A549 (cell line): ENCODE results near the gene CREBL2. TPM values are rescaled to one million over a fixed set of nuclear protein-coding genes. Genes with fewer than 3 reads are reported as not detected.
"Not testable (repeated sequence)": the region's sequence is repeated elsewhere in the genome, so short reads cannot be mapped to it uniquely, and the experiment has no call there.

ENCODE experiments used
- ATAC-seq, 2 experiments: fragments of 200-7000 bp in 1 of 2; fragments of >200 bp in 1 of 2; cut with Nextera tagmentation in 1 of 2; cut with Tn5 transposase in 1 of 2; 3 replicates each; pipeline versions ENCODE4 v1.8.0 to v1.9.1; 2018 to 2020; ENCODE audit warnings: mild to moderate bottlenecking in 1 of 2, moderate library complexity in 1 of 2
- CTCF ChIA-PET: fragments of 300-600 bp; sonication (Branson Sonifier 250); formaldehyde crosslinking; extraction: SDS; loops from one replicate; lab custom pipeline; 2021; ENCODE audit warnings: antibody characterized with exemption, inconsistent platforms; lab: Yijun Ruan, JAX
- POLR2A ChIA-PET: fragments of 350-600 bp; formaldehyde crosslinking; extraction: SDS; loops from one replicate; lab custom pipeline; 2021; ENCODE audit warnings: antibody characterized with exemption, inconsistent platforms; lab: Yijun Ruan, JAX
- DNase-seq, 2 experiments: peaks; one replicate each; pipeline versions ENCODE4 v3.0.0 to v3.0.0-alpha.2; 2011 to 2016; ENCODE audit warnings: low read depth in 1 of 2, low spot score in 1 of 2
- FAIRE-seq: peaks from 2 replicates; lab custom pipeline; 2011; peaks lifted over from hg19 to GRCh38; lab: Jason Lieb, UNC
- H3K27ac ChIP-seq, 2 experiments: fragments of >200 bp; sonication (Bioruptor Twin); formaldehyde crosslinking; 3 replicates each; pipeline ENCODE4 v1.5.1; 2016 to 2017
- H3K4me1 ChIP-seq: fragments of >200 bp; sonication (Bioruptor Twin); formaldehyde crosslinking; 3 replicates; pipeline ENCODE4 v1.6.1; 2016
- H3K4me2 ChIP-seq: fragments of >200 bp; sonication (Bioruptor Twin); formaldehyde crosslinking; 3 replicates; pipeline ENCODE4 v1.6.1; 2016
- H3K4me3 ChIP-seq: fragments of >200 bp; sonication (Bioruptor Twin); formaldehyde crosslinking; 3 replicates; pipeline ENCODE4 v1.5.1; 2016
- H3K9me3 ChIP-seq: fragments of >200 bp; sonication (Bioruptor Twin); formaldehyde crosslinking; 3 replicates; pipeline ENCODE4 v1.6.1; 2016
- BCL3 ChIP-seq: fragments of >200 bp; sonication (Bioruptor Twin); formaldehyde crosslinking; IDR thresholded peaks from 3 replicates; pipeline ENCODE4 v1.6.1; 2016
- BHLHE40 ChIP-seq: IDR thresholded peaks from 2 replicates; pipeline ENCODE4 v1.6.1; 2012; ENCODE audit warnings: low read depth, low read length, inconsistent platforms
- CEBPB ChIP-seq, 2 experiments: fragments of >200 bp in 1 of 2; sonication (Bioruptor Twin) in 1 of 2; formaldehyde crosslinking in 1 of 2; IDR thresholded peaks; 2 replicates each; pipeline ENCODE4 v1.6.1; 2012 to 2016
- CHD2 ChIP-seq: fragments of 150-350 bp; IDR thresholded peaks from 2 replicates; pipeline ENCODE4 v1.6.1; 2014; ENCODE audit warnings: low read length; ENCODE audit not compliant: partially characterized antibody
- CHD4 ChIP-seq: fragments of 200-600 bp; sonication (generic); IDR thresholded peaks from 2 replicates; pipeline ENCODE4 v1.6.1; 2016; ENCODE audit warnings: antibody characterized with exemption, mild to moderate bottlenecking, borderline replicate concordance
- E2F6 ChIP-seq: IDR thresholded peaks from 2 replicates; pipeline ENCODE4 v1.6.1; 2012; ENCODE audit warnings: low read depth, borderline replicate concordance
- EHMT2 ChIP-seq: fragments of 200-600 bp; sonication (generic); IDR thresholded peaks from 2 replicates; pipeline ENCODE4 v1.6.1; 2016; ENCODE audit warnings: antibody characterized with exemption, low read depth, mild to moderate bottlenecking, moderate library complexity
- FOSL2 ChIP-seq, 2 experiments: fragments of 450-650 bp in 1 of 2; fragments of >200 bp in 1 of 2; sonication (Bioruptor Twin) in 1 of 2; formaldehyde crosslinking; IDR thresholded peaks; 2 replicates each; pipeline versions ENCODE4 v1.5.0 to v1.6.1; 2016 to 2020; ENCODE audit warnings: mild to moderate bottlenecking in 1 of 2, moderate library complexity in 1 of 2
- HES2 ChIP-seq: fragments of >200 bp; sonication (Bioruptor Twin); formaldehyde crosslinking; IDR thresholded peaks from 2 replicates; pipeline ENCODE4 v1.6.1; 2016
- JUN ChIP-seq, 2 experiments: fragments of >200 bp; sonication (Bioruptor Twin); formaldehyde crosslinking; IDR thresholded peaks; 2 replicates in 1 of 2; 3 replicates in 1 of 2; pipeline ENCODE4 v1.6.1; 2016 to 2017
- KDM1A ChIP-seq: fragments of 200-600 bp; sonication (generic); IDR thresholded peaks from 2 replicates; pipeline ENCODE4 v1.6.1; 2016; ENCODE audit warnings: low read depth, mild to moderate bottlenecking
- MAZ ChIP-seq: fragments of 150-350 bp; IDR thresholded peaks from 2 replicates; pipeline ENCODE4 v1.6.1; 2014; ENCODE audit warnings: antibody characterized with exemption, low read depth, low read length, borderline replicate concordance
- PBX3 ChIP-seq: IDR thresholded peaks from 2 replicates; pipeline ENCODE4 v1.6.1; 2012
- POLR2A ChIP-seq: IDR thresholded peaks from 2 replicates; pipeline ENCODE4 v1.6.1; 2012; ENCODE audit warnings: mild to moderate bottlenecking, low read length
- RFX5 ChIP-seq: fragments of 450-650 bp; IDR thresholded peaks from 2 replicates; pipeline ENCODE4 v1.7.1; 2014; ENCODE audit warnings: antibody characterized with exemption, mild to moderate bottlenecking, moderate library complexity
- RNF2 ChIP-seq: fragments of 200-600 bp; sonication (generic); IDR thresholded peaks from 2 replicates; pipeline ENCODE4 v1.6.1; 2016; ENCODE audit warnings: low read depth, mild to moderate bottlenecking, antibody characterized with exemption, moderate library complexity, borderline replicate concordance
- SMC3 ChIP-seq: fragments of >200 bp; sonication (Bioruptor Twin); formaldehyde crosslinking; IDR thresholded peaks from 3 replicates; pipeline ENCODE4 v1.6.1; 2018; ENCODE audit warnings: inconsistent platforms
- ZFP36 ChIP-seq: fragments of 450-650 bp; IDR thresholded peaks from 2 replicates; pipeline ENCODE4 v1.6.1; 2014; ENCODE audit warnings: borderline replicate concordance; ENCODE audit not compliant: partially characterized antibody
- WGBS: methylation state at CpG from one replicate; pipeline ENCODE4 v1.1.6; 2017; ENCODE audit errors: missing lambda C conversion rate; 5-methylcytosine and 5-hydroxymethylcytosine counted together
- polyA plus RNA-seq, 4 experiments: library from polyadenylated mRNA; depleted of rRNA in 3 of 4; stranded (reverse); fragments of >200 nt; fragmentation: RNase III in 1 of 4; extraction: RNeasy Plus Mini Kit Qiagen cat#74134 plus additional on column Dnase treatment in 1 of 4; gene quantifications; 2 replicates in 3 of 4; 3 replicates in 1 of 4; pipeline ENCODE4 v1.2.3, GENCODE V29; 2011 to 2017

The CREBL2 gene
- polyA plus RNA-seq, 2 of the 4 experiments (the other 2 are of a cell fraction), result 24.3 to 31.4 TPM

- ATAC-seq (no peak), FAIRE-seq (no peak), DNase-seq (no peak)
- no peak for TF ChIP-seq KDM1A
- 0 out of 3 replicates have a peak, but pooled peaks have one; percentile 17 for TF ChIP-seq BCL3
- TF ChIP-seq JUN (IDR thresholded peaks at IDR 0.05), result 0 out of 5 replicates have a peak, but pooled peaks of 1 of the 2 experiments have one; percentile 3
- peaks cover 36% of the 10 kb centered on the region for H3K4me1 ChIP-seq
- ChIA-PET POLR2A (interaction anchor here (0.6 to 1.3 kb wide), 3 partner anchors 48 to 212 kb away, joined by 3 to 5 read pairs (median 4); partner anchors contain the start of gene CREBL2), CTCF (interaction anchor here (0.9 to 3.2 kb wide), 23 partner anchors 9 to 1807 kb away, joined by 3 to 38 read pairs (median 5); partner anchors contain the start of gene CREBL2)
- H3K27ac ChIP-seq, result peak overlapping the region; percentile 98
- peak overlapping the region; percentile 86 for H3K4me2 ChIP-seq
- 47% methylated on average over 11 of the region's 11 CpGs for WGBS
- H3K9me3 ChIP-seq, result peaks cover 2% of the 10 kb centered on the region; the same call in 1 of the 3 replicates
- peak overlapping the region; percentile 93 for H3K4me3 ChIP-seq
Observed at GRCh38 chr12:12563290-12563928, 48.3 kb upstream of the CREBL2 start.

- no peak for DNase-seq
- 56% methylated on average over 1 of the region's 1 CpG for WGBS
- POLR2A ChIA-PET, result interaction anchor here (1.3 kb wide), 1 partner anchor 47 kb away, joined by 3 read pairs; the partner anchor contains the start of gene CREBL2
Observed at GRCh38 chr12:12564911-12565310, 46.8 kb upstream of the CREBL2 start.

GRCh38 chr12:12565971-12566370 lies 45.7 kb upstream of the CREBL2 start:
- H3K27ac ChIP-seq, H3K9me3 ChIP-seq, H3K4me2 ChIP-seq, CTCF ChIA-PET, H3K4me3 ChIP-seq, ATAC-seq, FAIRE-seq, DNase-seq, POLR2A ChIA-PET: not testable (repeated sequence)
- H3K4me1 ChIP-seq, result peaks cover 19% of the 10 kb centered on the region
- WGBS, result no CpG with 5 or more reads among the region's 32 CpGs

More at GRCh38 chr12:12564911-12565310, 46.8 kb upstream of the CREBL2 start:
- FAIRE-seq (no peak), ATAC-seq (no peak)
- H3K4me1 ChIP-seq, result peaks cover 21% of the 10 kb centered on the region
- H3K27ac ChIP-seq, result peak overlapping the region in 1 of 2 experiments; percentile 98; a peak in 2 of 6 replicates
- H3K4me3 ChIP-seq, result no peak overlapping the region
- TF ChIP-seq HES2, result no peak
- TF ChIP-seq CHD4, result no peak
- no peak for TF ChIP-seq CEBPB (IDR thresholded peaks at IDR 0.05)
- TF ChIP-seq SMC3, result no peak
- no peak for TF ChIP-seq CHD2
- no peak for TF ChIP-seq PBX3
- TF ChIP-seq EHMT2, result no peak
- no peak for TF ChIP-seq BHLHE40
- no peak for TF ChIP-seq MAZ
- H3K9me3 ChIP-seq, result peaks cover 2% of the 10 kb centered on the region; the same call in 1 of the 3 replicates
- CTCF ChIA-PET, result interaction anchor here (0.9 to 3.2 kb wide), 18 partner anchors 8 to 188 kb away, joined by 3 to 38 read pairs (median 5); no protein-coding TSS in a partner anchor
- no peak overlapping the region for H3K4me2 ChIP-seq

- DNase-seq (no peak), ATAC-seq (no peak), FAIRE-seq (no peak)
- CTCF ChIA-PET, result interaction anchor here (0.6 to 2.9 kb wide), 3 partner anchors 9 to 83 kb away, joined by 3 to 29 read pairs (median 3); partner anchors contain the start of gene DUSP16
- H3K4me3 ChIP-seq, result no peak overlapping the region
- peaks cover 7% of the 10 kb centered on the region; the same call in 2 of the 3 replicates for H3K4me1 ChIP-seq
- 89% methylated on average over 3 of the region's 3 CpGs for WGBS
- H3K4me2 ChIP-seq, result no peak overlapping the region
- peak overlapping the region; percentile 12 to 18; a peak in 1 of 6 replicates for H3K27ac ChIP-seq
- H3K9me3 ChIP-seq, result no peaks in the 10 kb centered on the region
- no peak for TF ChIP-seq POLR2A
- no peak for TF ChIP-seq ZFP36
- TF ChIP-seq FOSL2 (IDR thresholded peaks at IDR 0.05), result no peak
- no peak for TF ChIP-seq FOSL2 (CRISPR knock-in tag; IDR thresholded peaks at IDR 0.05)
- TF ChIP-seq E2F6, result no peak
- TF ChIP-seq RFX5, result no peak
- no peak for TF ChIP-seq RNF2
- no peak for TF ChIP-seq PBX3
- POLR2A ChIA-PET, result no interaction called here
Observed at GRCh38 chr12:12572659-12573058, 39.0 kb upstream of the CREBL2 start.
